ENCODE data around the gene RIN3.

RIN3 gene

GRCh38 chr14:92511453-92512238, 1.9 kb upstream of the RIN3 start:
- no peak for DNase-seq

GRCh38 chr14:92512807-92513203, 776 bp upstream of the RIN3 start:
- DNase-seq: no peak

GRCh38 chr14:92513966-92514843, 624 bp downstream of the RIN3 start:
- DNase-seq: no peak

GRCh38 chr14:92514844-92515514, 1.4 kb downstream of the RIN3 start:
- no peak for DNase-seq

- DNase-seq: no peak
These were observed 2.2 kb downstream of the RIN3 start for GRCh38 chr14:92515546-92516343.

GRCh38 chr14:92516344-92516965, 2.9 kb downstream of the RIN3 start:
- no peak for DNase-seq

- DNase-seq: no peak
These were observed 3.5 kb downstream of the RIN3 start for GRCh38 chr14:92516966-92517506.

GRCh38 chr14:92517761-92518160, 4.2 kb downstream of the RIN3 start:
- DNase-seq: no peak

GRCh38 chr14:92519246-92520101, 5.9 kb downstream of the RIN3 start:
- DNase-seq: no peak

- DNase-seq: no peak
These were observed 6.8 kb downstream of the RIN3 start for GRCh38 chr14:92520102-92521057.

GRCh38 chr14:92521058-92521415, 7.5 kb downstream of the RIN3 start:
- no peak for DNase-seq

GRCh38 chr14:92523752-92524151, 10.2 kb downstream of the RIN3 start:
- DNase-seq: no peak

GRCh38 chr14:92524602-92525185, 11.1 kb downstream of the RIN3 start:
- no peak for DNase-seq

- no peak for DNase-seq
These were observed 11.9 kb downstream of the RIN3 start for GRCh38 chr14:92525322-92526095.

- DNase-seq: no peak
These were observed 14.1 kb downstream of the RIN3 start for GRCh38 chr14:92527721-92528120.

- no peak for DNase-seq
These were observed 15.0 kb downstream of the RIN3 start for GRCh38 chr14:92528486-92529100.

GRCh38 chr14:92529903-92530302, 16.3 kb downstream of the RIN3 start:
- no peak for DNase-seq

All from COR-L47 (cell line).